Activated gamma-delta T cell treated with Interleukin-2 at 50 U/mL for 16 hours (primary cell): Measurements from ENCODE around the gene RPP25.
"Not testable (repeated sequence)": the region's sequence is repeated elsewhere in the genome, so short reads cannot be mapped to it uniquely, and the experiment has no call there.

ENCODE experiments used
- DNase-seq: peaks from one replicate; pipeline ENCODE4 v3.0.0-alpha.2; 2020

Gene RPP25

DNA sequence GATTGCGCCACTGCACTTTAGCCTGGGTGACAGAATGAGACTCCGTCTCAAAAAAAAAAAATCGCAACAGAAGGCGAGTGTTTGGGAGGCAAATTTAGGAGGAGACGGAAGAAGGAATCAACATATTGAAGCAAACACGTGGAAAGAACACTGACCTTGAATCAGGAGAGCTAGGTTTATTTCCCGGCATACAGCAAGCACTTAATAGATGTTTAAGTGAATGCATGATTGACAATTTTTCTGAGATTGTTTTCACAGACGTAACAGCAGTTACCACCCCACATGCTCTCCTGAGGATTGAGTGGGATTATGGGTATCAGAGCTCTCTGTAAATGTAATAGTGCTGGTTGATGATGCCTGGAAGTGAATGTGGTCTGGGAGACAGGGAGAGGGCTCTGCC, 5.6 kb upstream of the RPP25 start:
- no peak for DNase-seq

DNA sequence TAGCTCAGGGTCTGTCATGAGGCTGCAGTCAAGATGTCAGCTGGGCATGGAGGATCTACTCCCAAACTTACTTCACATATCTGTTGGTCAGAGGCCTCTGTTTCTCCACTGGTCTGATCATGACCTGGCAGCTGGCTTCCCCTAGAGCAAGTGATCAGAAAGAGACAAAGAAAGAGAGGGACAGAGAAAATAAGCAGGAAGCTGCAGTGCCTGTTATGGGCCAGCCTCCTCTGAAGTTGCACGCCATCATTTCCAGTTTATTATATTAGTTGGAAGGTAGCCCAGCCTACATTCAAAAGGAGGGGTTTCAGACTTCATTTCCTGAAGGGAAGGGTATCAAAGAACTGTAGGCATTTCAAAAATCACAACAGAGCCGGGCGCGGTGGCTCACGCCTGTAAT, 5.0 kb upstream of the RPP25 start:
- no peak for DNase-seq

DNA sequence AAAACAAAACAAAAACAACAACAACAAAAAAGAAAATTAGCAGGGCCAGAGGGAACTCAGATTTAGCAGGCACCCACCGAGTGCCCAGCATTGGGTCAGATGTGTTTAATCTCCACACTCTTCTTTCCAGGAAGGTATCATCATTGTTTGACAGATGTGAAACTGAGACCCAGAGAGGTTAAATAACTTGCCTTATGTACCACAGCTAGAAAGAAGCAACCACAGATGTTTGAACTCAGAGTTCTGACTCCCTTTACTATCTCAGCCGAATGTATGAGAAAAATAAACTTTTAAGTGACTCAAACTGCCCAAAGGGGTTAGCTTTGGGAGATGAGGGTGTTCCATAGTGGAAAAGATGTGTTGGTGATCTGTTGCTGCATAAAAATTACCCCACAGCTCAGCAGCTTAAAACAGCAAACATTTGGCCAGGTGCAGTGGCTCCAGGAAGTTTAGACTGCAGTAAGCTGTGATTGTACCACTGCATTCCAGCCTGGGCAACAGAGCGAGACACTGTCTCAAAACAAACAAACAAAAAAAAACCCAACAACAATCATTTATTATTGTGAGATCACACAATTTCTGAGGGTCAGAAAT, 4.5 kb upstream of the RPP25 start:
- no peak for DNase-seq

DNA sequence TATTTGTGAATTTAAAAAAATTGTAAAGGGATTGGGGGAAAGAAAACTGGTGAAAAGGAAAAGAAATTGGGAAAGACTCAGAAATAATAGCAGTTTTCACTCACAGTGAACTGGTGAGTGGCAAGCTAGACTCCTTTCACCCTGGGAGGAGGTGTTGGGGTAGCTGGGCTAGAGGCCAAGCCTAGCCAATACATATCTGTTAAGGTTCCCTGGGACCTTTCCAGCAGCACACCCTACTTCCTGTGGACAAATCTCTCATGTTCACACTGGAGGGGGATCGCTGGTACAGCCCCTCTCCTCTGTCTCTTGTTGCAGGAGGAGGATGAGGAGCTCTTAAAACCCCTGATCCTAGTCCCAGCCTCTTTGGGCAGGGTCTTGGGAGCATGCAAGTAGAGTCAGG, 3.7 kb upstream of the RPP25 start:
- no peak for DNase-seq

DNA sequence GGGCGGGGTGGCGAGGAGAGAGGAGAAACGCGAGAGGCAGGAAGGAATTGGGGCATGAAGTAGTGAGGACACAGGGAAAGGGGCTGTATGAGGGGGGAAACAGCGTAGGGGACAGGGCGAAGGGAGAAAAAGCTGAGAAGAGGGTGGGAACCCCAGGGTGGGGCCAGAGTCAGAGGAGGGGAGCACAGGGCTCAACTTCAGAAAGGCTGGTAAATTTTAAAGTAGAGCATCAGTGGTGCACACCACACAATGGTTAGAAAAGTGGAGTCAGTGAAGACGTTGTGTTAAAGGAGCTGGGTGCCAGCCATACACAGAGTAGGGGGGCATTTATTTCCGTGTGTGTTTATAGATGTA, 3.0 kb upstream of the RPP25 start:
- no peak for DNase-seq

DNA sequence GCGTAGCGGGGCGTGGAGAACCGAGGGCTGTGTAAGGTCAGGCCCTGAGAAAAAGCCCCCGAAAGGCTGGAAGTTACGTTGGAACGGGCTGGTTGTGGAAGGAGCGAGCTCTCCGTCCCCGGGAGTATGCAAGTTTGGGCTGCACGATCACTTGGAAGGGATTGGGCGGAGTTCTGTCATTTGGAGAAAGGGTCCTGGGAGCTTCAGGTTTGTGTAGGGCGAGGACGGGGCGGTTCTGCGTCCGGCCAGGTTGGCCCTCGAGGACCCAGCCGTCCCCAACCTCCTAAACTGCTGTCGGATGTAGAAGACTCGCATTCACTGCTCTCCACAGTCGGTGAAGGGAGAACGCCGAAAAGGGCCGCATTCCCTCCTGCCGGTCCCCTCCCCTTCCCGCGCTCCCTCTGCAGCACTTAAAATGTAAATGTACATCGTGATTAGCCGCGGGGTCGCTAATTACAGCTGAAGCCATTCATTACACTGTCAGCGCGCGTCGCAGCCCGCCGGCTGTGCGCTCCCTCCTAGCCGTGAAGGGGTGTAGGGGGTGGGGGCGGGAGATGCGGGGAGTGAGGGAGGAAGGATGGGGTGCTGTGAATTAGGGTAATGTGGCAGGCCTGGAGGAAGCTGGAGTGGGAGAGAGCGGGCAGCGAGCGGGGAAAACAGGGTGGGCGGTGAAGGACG, 2.5 kb upstream of the RPP25 start:
- no peak for DNase-seq

DNA sequence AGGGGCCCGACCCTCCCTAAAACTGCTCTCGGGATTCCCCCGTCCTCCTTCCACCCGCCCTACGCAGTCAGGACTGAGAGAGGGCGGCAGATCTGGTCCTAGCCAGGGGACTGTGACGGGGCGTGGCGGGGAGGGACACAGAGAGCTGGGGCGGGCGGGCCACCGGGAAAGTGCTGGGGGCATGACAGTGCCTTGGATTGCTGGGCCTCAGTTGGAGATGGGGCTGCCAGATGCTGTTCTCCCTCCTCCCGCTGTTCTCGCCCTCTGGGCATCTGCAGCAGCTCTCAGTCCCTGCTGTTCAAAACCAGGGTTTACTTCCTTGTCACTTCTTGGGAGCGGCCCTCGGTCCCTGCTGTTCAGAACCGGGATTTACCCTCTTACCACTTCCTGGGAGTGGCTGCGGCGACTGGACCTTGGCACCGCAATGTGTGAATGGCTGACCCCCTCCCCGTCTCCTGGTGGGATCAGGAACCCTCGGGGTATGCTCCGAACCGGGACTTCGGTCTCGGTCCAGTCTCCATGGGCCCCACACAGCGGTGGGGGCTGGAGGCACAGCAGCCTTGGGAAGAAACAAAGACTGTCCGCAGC, 1.8 kb upstream of the RPP25 start:
- DNase-seq: no peak

DNA sequence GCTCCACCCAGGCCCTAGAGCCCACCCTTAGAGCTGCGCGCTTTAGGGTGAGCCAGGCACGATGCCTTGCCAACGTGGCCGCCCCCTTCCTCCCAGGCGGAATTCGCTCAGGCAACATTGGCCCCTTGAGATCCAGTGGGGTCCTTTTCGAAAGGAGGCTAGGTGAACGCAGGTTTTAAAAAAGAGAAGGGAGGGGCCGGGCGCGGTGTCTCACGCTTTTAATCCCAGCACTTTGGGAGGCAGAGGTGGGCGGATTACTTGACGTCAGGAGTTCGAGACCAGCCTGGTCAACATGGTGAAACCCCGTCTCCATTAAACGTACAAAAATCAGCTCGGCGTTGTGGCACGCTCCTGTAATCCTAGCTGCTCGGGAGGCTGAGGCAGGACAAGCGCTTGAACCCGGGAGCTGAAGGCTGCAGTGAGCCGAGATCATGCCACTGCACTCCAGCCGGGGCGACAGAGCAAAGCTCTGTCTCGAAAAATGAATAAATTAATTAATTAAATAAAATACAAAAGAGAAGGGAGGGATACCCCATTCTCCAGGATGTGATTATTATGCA, 984 bp upstream of the RPP25 start:
- no peak for DNase-seq

DNA sequence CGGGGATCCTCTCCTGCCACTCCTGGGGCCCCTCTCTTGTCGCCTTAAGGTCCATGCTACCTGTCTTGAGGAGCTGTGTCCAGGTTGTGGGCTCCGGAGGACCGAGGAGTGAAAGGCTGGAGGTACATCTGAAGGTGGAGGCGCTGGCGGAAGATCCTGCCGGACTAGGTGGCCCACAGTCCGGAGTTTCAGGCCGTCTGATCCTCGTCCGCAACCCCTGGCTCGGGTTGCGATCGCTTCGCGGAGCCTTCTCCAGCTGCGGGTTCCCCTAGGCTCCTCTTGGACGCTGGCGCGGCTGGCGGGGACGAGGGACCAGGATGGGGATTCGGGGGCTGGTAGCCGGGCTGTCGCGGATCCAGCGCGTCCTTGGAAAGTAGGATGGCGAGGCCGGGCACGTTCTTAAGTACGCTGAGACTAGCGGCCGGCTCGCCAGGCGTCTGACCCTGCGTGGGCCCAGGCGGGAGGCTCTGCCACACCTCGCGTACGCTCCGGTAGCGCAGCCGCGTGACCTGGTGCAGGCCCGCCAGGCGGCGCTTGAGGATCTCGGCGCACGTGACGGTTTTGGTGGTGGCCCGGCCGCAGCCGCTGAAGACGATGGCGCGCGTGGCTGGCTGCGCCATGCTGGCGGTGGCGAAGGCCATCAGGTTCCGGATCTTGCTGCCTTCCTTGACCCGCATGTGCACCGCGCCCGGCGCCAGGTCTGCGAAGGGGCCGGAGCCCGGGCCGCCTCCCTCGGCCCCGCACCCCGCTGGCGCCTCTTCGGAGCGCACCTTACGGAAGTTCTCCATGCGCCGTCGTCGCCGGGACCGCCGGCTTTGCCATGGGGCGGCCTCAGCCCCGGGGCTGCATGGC, 550 bp downstream of the RPP25 start:
- peak; percentile 53 for DNase-seq

DNA sequence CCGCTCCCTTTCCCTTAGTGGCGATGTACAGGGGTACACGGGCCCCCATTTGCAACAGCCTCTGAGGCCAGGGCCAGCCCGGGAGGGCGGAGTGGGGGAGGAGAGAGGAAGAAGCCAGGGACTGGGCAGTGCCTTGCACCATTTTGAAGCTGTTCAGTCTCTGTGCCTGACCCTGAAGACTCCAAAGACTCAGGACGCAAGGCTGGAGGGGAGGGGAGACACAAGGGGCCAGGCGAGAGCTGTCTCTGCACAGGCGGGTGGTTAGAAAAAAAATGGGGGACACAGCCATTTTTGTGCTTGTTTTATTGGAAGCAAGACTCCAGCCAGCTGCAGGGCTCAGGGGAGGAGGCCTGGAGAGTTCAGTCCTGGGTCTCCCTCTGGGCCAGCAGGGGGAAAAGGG, 1.6 kb downstream of the RPP25 start:
- no peak for DNase-seq

DNA sequence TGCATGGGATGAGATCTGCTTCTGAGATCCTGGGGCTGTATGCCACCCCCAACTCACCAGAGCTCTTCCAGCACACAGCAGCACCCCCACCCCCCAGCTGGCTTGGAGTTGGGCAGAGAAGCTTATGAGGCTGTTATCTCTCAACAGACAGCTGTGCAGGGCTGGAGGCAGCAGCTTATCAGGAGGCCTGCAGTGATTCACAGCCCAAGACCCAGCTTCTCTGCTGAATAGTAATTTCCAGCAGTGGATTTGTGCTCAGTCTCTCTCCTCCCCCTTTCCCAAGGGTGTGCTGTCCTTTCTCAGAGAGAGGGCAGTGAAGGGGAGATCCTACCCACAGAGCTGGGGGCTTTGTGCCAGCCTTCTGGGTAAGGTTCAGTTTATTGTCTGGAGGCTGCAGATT, 2.1 kb downstream of the RPP25 start:
- DNase-seq: no peak

DNA sequence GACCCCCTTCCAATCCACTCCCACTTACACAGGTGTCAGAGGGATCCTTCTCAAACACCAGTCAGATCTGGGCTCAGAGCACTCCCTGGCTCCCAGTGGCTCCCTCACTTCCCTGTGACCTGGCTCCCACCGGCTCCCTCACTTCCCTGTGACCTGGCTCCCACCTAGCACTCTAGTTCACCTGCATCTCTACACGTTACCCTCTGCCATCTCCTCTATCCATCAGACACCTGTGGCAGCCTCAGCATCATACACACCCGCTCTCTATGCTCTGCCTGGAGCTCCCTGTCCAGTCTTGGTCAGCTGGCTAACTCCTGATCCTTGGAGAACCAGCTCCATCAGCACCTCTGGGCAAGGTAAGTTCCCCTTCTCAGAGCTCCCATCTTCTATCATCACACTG, 5.6 kb downstream of the RPP25 start:
- DNase-seq: no peak

DNA sequence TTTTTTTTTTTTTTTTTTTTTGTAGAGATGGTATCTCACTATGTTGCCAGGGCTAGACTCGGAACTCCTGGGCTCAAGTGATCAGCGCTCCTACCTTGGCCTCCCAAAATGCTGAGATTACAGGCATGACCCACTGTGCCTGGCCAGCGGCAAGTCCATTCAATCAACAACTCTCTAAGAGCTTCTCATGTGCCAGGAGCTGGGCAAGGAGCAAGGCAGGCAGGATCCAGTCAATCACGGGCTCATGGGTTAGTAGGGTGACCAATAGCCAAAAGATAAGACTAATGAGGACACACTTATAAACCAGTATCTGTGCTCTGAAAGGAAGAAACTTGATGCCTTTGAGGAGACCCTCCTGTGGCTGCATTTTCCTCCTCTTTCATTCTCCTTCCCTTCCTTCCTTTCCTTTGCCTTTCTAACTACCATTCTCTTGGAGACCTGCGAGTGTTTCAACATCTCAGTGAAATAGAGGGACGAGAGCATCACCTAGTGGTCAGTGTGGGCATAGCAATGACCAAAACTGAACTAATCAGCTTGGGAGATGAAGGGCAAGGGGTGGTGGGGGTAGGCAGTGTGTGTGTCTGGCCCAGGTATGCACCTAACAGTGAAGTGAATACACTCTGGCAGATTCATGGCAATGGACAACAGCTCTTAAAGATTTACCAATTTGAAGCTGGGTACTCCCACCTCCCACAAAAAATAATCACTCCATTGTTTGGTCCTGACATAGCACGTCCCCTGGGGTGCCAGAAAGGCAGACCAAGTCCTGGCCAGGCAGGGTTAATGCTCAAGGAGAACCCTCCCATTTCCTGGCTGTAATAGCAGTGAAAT, 6.3 kb downstream of the RPP25 start:
- DNase-seq: peak; percentile 76

DNA sequence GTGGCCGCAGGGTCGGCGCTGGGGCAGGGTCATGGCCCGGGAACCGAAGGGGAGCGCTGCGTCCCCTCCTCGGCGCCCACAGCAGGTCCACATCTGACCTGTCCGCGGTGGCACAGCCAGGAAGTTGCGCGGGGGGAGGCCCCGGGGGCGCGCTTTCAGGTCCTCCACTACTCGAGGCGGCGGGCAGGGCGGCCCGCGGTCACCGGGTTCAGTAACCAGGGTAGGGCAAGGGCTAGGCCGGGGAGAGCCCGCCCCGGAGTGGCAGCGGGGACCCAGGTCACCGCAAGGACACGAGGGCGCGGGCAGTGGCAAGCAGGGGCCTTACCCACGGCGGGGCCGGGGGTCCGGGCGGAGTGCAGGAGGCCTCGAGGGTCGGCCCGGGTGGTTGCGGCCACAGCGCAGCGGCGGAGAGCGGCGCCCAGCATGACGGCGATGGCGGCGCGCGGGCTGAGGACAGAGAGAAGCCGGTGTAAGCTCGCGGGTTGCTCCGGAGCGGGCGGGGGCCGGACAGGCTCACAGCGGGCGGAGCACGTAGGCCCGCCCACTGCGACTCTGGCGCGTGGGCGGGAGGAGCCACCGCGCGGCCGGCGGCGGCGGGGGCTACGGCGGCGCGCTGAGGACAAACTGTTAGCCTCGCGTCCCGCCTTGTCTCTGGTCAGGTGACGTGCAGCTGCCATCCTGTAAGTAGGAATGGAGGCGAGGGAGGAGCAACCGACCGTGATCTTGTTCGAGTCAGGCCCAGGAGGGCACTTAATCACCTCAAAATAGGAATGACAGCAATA, 18.8 kb downstream of the RPP25 start, which contains the start of gene COX5A:
COX5A (minus strand) TSS at position 484 of the 782 bp plus-strand sequence; CDS start at position 425, 59 bp downstream.
- peak; percentile 88 for DNase-seq

DNA sequence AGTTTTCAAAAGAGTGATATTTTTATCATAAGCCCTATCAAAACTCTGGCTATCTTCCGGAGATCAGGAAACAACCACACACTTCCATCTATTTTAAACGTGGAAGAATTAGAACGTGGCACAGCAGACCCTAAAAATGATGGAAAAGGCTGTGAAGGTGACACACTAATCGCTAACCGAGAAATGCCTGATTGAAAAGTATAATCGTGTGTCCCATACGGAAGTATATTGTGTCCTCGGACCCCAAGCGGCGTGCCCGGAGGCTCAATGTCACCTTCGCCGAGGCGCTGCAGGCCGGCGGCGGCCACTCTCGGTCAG, 19.3 kb downstream of the RPP25 start:
- no peak for DNase-seq

DNA sequence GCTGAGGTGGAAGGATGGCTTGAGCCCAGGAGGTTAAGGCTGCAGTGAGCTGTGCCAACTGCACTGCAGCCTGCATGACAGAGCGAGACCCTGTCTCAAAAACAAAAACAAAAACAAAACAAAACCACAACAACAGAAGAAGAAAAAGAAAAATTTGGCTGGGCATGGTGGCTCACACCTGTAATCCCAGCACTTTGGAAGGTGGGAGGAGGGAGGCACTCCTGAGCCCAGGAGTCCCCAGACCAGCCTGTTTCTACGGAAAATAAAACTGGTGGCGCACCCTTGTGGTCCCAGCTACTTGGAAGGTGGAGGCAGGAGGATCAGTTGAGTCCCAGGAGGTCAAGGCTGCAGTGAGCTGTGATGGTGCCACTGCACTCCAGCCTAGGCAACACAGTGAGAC, 21.4 kb downstream of the RPP25 start:
- not testable (repeated sequence) for DNase-seq

DNA sequence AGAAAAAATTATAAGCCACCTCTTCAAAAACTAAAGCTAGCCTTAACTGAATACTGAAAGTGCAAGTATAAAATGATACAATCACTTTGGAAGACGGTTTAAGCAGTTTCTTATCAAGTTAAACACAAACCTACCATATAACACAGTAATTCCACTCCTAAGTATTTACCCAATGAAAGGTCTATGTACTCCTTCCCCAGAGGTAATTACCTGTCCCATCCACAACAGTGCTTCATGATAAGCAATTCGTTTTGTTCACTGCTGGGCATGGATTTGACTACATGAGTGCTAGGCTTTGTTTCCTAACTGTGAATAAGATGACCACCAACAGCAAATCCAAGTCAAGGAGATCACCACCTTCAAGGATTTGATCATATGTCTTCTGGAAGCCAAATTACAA, 23.0 kb downstream of the RPP25 start:
- DNase-seq: no peak

DNA sequence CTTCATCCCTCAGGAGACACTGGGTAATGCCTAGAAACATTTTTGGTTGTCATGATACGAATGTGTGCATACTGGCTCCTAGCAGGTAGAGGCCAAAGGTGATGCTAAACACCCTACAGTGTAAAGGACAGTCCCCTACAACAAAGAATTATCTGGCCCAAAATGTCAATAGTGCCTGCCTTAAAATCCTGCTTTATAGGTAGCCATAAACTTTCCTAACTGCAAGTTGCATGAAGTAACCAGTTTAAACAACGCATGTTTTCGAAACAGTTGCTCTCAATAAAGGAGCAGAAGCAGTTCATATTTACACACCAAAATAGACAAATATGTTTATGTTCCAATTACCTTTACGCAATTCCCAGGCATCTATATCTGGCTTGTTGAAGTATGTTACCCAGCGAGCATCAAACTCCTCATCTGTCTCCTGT, 27.8 kb downstream of the RPP25 start:
- DNase-seq: no peak

DNA sequence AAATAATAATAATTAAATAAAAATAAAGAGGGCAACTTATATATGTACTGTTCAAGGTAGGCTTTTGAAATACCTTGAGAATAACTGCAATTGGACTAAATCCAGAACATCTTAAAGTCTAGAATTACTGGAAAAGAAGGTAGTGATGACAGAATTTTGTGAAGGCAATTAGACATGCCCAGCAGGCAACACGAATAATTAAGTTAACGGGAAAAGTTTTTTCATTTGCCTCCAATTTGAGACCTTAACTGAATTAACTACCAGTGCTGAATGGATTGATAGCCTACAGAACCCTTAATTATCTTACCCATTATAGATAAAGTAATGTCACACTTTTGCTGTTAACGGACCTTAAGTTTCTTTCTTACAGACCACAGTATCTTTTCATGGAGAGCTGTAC, 32.0 kb downstream of the RPP25 start:
- DNase-seq: no peak

DNA sequence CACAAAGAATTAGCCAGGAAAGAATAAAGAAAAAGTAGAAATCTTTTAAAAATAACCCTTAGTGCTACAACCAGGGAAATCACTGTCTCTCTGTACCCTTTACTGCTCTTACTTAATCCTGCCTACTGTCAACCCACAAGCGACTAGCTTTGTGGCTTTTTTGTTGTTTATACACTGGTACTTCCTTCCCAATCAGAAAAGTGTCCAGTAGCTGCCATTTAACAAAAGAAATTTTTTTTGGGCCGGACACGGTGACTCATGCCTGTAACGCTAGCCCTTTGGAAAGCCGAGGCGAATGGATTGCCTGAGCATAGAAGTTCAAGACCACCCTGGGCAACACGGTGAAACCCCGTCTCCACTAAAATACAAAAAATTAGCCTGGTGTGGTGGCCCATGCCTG, 36.1 kb downstream of the RPP25 start:
- DNase-seq: no peak

DNA sequence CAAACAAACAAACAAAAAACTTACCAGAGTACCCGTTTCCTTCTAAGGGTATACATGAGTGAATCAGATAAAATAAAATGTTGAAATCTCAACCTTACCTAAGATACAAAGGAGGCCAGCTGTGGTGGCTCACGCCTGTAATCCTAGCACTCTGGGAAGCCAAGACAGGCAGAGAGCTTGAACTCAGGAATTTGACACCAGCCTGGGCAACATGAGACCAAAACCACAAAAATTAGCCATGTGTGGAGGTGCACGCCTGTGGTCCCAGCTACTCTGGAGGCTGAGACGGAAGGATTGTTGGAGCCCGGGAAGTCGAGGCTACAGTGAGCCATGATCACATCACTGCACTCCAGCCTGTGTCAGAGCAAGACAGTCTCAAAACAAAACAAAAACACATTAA, 38.9 kb downstream of the RPP25 start:
- DNase-seq: no peak

DNA sequence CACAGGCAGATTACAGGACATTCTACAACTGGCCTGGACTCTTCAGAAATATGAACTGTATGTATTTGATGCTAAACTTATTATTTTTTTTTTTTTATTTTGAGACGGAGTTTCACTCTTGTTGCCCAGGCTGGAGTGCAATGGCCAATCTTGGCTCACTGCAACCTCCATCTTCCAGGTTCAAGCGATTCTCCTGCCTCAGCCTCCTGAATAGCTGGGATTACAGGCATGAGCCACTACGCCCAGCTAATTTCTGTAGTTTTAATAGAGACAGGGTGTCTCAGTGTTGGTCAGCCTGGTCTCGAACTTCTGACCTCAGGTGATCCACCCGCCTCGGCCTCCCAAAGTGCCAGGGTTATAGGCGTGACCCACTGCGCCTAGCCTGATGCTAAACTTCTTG, 42.8 kb downstream of the RPP25 start:
- DNase-seq: not testable (repeated sequence)
